Karpas-422 (cell line): ENCODE results near the gene CDC5L. TPM values are rescaled to one million over a fixed set of nuclear protein-coding genes. Genes with fewer than 3 reads are reported as not detected.

ENCODE experiments used
- DNase-seq: peaks from one replicate; pipeline ENCODE4 v3.0.0-alpha.2; 2015
- H2AFZ ChIP-seq: fragments of 200-600 bp; sonication (generic); 2 replicates; pipeline ENCODE4 v1.6.1; 2014; ENCODE audit warnings: antibody characterized with exemption, low read length, mixed read lengths
- H3K27ac ChIP-seq: fragments of 200-600 bp; sonication (generic); 2 replicates; pipeline ENCODE4 v1.5.1; 2014; ENCODE audit warnings: mild to moderate bottlenecking, low read length, moderate library complexity
- H3K27me3 ChIP-seq: fragments of 200-600 bp; sonication (generic); 2 replicates; pipeline ENCODE4 v1.6.1; 2014; ENCODE audit warnings: low read length, mixed read lengths
- H3K36me3 ChIP-seq: fragments of 200-600 bp; sonication (generic); 2 replicates; pipeline ENCODE4 v1.6.1; 2014; ENCODE audit warnings: low read length, mixed read lengths; ENCODE audit not compliant: insufficient read depth
- H3K4me1 ChIP-seq: fragments of 200-600 bp; sonication (generic); 2 replicates; pipeline ENCODE4 v1.6.1; 2014; ENCODE audit warnings: mild to moderate bottlenecking, low read length, mixed read lengths
- H3K4me2 ChIP-seq: fragments of 200-600 bp; sonication (generic); 2 replicates; pipeline ENCODE4 v1.6.1; 2014; ENCODE audit warnings: low read length, low read depth, mild to moderate bottlenecking; ENCODE audit not compliant: poor library complexity, severe bottlenecking
- H3K4me3 ChIP-seq: fragments of 200-600 bp; sonication (generic); 2 replicates; pipeline ENCODE4 v1.5.1; 2014; ENCODE audit warnings: mild to moderate bottlenecking, antibody characterized with exemption, low read length, mixed read lengths
- H3K79me2 ChIP-seq: fragments of 200-600 bp; sonication (generic); 2 replicates; pipeline ENCODE4 v1.6.1; 2014; ENCODE audit warnings: mild to moderate bottlenecking, low read length, mixed read lengths
- H3K9ac ChIP-seq: fragments of 200-600 bp; sonication (generic); 2 replicates; pipeline ENCODE4 v1.6.0; 2014; ENCODE audit warnings: low read length
- H3K9me2 ChIP-seq: fragments of 200-600 bp; sonication (generic), shearing (Covaris generic); replicated peaks from 2 replicates; pipeline ENCODE4 v1.6.0; 2014; ENCODE audit warnings: mild to moderate bottlenecking, low read length, moderate library complexity; ENCODE audit not compliant: insufficient read depth
- H3K9me3 ChIP-seq: fragments of 300-700, 200-600 bp; sonication (generic); 2 replicates; pipeline ENCODE4 v1.6.1; 2014; ENCODE audit warnings: low read length, mixed read lengths
- H4K20me1 ChIP-seq: fragments of 200-600 bp; sonication (generic); 2 replicates; pipeline ENCODE4 v1.6.1; 2014; ENCODE audit warnings: mild to moderate bottlenecking, antibody characterized with exemption, low read length, low read depth; ENCODE audit not compliant: insufficient read depth
- total RNA-seq: library from RNA; depleted of rRNA; stranded (reverse); fragments of >200 nt; shearing (Covaris generic); gene quantifications from 2 replicates; pipeline ENCODE4 v1.2.3, GENCODE V29; 2014; ENCODE audit warnings: low replicate concordance

Gene CDC5L
- total RNA-seq, 1 experiment from 2014 or later = 19.1 TPM

GRCh38 chr6:44410363-44410762 is 22.9 kb downstream of the CDC5L start:
- no peaks in the 10 kb centered on the region for H4K20me1 ChIP-seq
- no peak overlapping the region for H2AFZ ChIP-seq
- H3K27ac ChIP-seq = no peak overlapping the region
- no peak overlapping the region for H3K4me3 ChIP-seq
- H3K4me1 ChIP-seq = no peaks in the 10 kb centered on the region
- no peak overlapping the region for H3K4me2 ChIP-seq
- no peak overlapping the region for H3K9ac ChIP-seq
- peaks cover 88% of the 10 kb centered on the region for H3K36me3 ChIP-seq
- no peaks in the 10 kb centered on the region for H3K9me2 ChIP-seq
- no peaks in the 10 kb centered on the region for H3K9me3 ChIP-seq
- DNase-seq = no peak
- H3K27me3 ChIP-seq = no peaks in the 10 kb centered on the region
- H3K79me2 ChIP-seq = peaks cover 88% of the 10 kb centered on the region

- H3K9me3 ChIP-seq = no peaks in the 10 kb centered on the region
- no peak overlapping the region for H2AFZ ChIP-seq
- no peak overlapping the region for H3K27ac ChIP-seq
- no peaks in the 10 kb centered on the region for H3K27me3 ChIP-seq
- H3K4me1 ChIP-seq = no peaks in the 10 kb centered on the region
- no peaks in the 10 kb centered on the region for H3K9me2 ChIP-seq
- H3K4me2 ChIP-seq = no peak overlapping the region
- peaks cover 94% of the 10 kb centered on the region for H3K79me2 ChIP-seq
- no peaks in the 10 kb centered on the region for H4K20me1 ChIP-seq
- peaks cover 88% of the 10 kb centered on the region for H3K36me3 ChIP-seq
- DNase-seq = no peak
- H3K4me3 ChIP-seq = no peak overlapping the region
- no peak overlapping the region for H3K9ac ChIP-seq
These were observed 23.6 kb downstream of the CDC5L start for GRCh38 chr6:44411141-44411540.

- no peaks in the 10 kb centered on the region for H3K4me1 ChIP-seq
- peaks cover 76% of the 10 kb centered on the region for H3K79me2 ChIP-seq
- H3K9ac ChIP-seq = no peak overlapping the region
- H3K27ac ChIP-seq = no peak overlapping the region
- H3K4me2 ChIP-seq = no peak overlapping the region
- no peaks in the 10 kb centered on the region for H3K27me3 ChIP-seq
- H3K4me3 ChIP-seq = no peak overlapping the region
- peaks cover 8% of the 10 kb centered on the region; the same call in 1 of the 2 replicates for H4K20me1 ChIP-seq
- no peaks in the 10 kb centered on the region for H3K9me3 ChIP-seq
- H3K36me3 ChIP-seq = peaks cover 75% of the 10 kb centered on the region
- no peaks in the 10 kb centered on the region for H3K9me2 ChIP-seq
- DNase-seq = no peak
- no peak overlapping the region for H2AFZ ChIP-seq
These were observed 27.9 kb downstream of the CDC5L start for GRCh38 chr6:44415449-44415848.

GRCh38 chr6:44415873-44416502 is 28.5 kb downstream of the CDC5L start:
- Histone ChIP-seq H3K36me3 (peaks cover 75% of the 10 kb centered on the region), H3K4me3 (no peak overlapping the region), H3K9ac (no peak overlapping the region), H3K9me3 (no peaks in the 10 kb centered on the region), H3K4me1 (no peaks in the 10 kb centered on the region), H3K9me2 (no peaks in the 10 kb centered on the region), H3K27me3 (no peaks in the 10 kb centered on the region), H3K79me2 (peaks cover 76% of the 10 kb centered on the region), H3K27ac (no peak overlapping the region), H2AFZ (no peak overlapping the region), H3K4me2 (no peak overlapping the region), H4K20me1 (peaks cover 8% of the 10 kb centered on the region; the same call in 1 of the 2 replicates)
- DNase-seq = no peak

- Histone ChIP-seq H3K27ac (no peak overlapping the region), H3K36me3 (peaks cover 63% of the 10 kb centered on the region), H3K9ac (no peak overlapping the region), H3K9me3 (no peaks in the 10 kb centered on the region), H4K20me1 (peaks cover 7% of the 10 kb centered on the region; the same call in 1 of the 2 replicates), H3K4me1 (no peaks in the 10 kb centered on the region), H3K27me3 (no peaks in the 10 kb centered on the region), H3K79me2 (peaks cover 32% of the 10 kb centered on the region), H2AFZ (no peak overlapping the region), H3K4me2 (no peak overlapping the region), H3K4me3 (no peak overlapping the region), H3K9me2 (no peaks in the 10 kb centered on the region)
- DNase-seq = no peak
These were observed 35.0 kb downstream of the CDC5L start for GRCh38 chr6:44422531-44422930.

GRCh38 chr6:44423306-44423705 is 35.8 kb downstream of the CDC5L start:
- no peak overlapping the region for H3K4me2 ChIP-seq
- peaks cover 69% of the 10 kb centered on the region for H3K36me3 ChIP-seq
- peaks cover 31% of the 10 kb centered on the region for H3K79me2 ChIP-seq
- H4K20me1 ChIP-seq = 0 out of 2 replicates have a peak, but pooled peaks cover 6% of the 10 kb centered on the region
- H3K9me2 ChIP-seq = no peaks in the 10 kb centered on the region
- DNase-seq = no peak
- H3K4me3 ChIP-seq = no peak overlapping the region
- no peak overlapping the region for H2AFZ ChIP-seq
- H3K9me3 ChIP-seq = no peaks in the 10 kb centered on the region
- no peak overlapping the region for H3K27ac ChIP-seq
- no peak overlapping the region for H3K9ac ChIP-seq
- H3K27me3 ChIP-seq = no peaks in the 10 kb centered on the region
- no peaks in the 10 kb centered on the region for H3K4me1 ChIP-seq

- Histone ChIP-seq H3K9me3 (no peaks in the 10 kb centered on the region), H3K9ac (no peak overlapping the region), H3K9me2 (no peaks in the 10 kb centered on the region), H3K27ac (no peak overlapping the region), H3K4me1 (peaks cover 13% of the 10 kb centered on the region), H3K27me3 (no peaks in the 10 kb centered on the region), H3K79me2 (peaks cover 30% of the 10 kb centered on the region), H3K4me2 (no peak overlapping the region), H3K36me3 (peaks cover 68% of the 10 kb centered on the region), H2AFZ (no peak overlapping the region), H3K4me3 (no peak overlapping the region), H4K20me1 (0 out of 2 replicates have a peak, but pooled peaks cover 6% of the 10 kb centered on the region)
- no peak for DNase-seq
These were observed 38.4 kb downstream of the CDC5L start for GRCh38 chr6:44425951-44426350.

- Histone ChIP-seq H3K4me3 (no peak overlapping the region), H3K9me3 (no peaks in the 10 kb centered on the region), H3K9me2 (no peaks in the 10 kb centered on the region), H3K9ac (no peak overlapping the region), H3K27ac (no peak overlapping the region), H2AFZ (no peak overlapping the region), H3K4me2 (no peak overlapping the region), H4K20me1 (0 out of 2 replicates have a peak, but pooled peaks cover 1% of the 10 kb centered on the region), H3K27me3 (no peaks in the 10 kb centered on the region), H3K79me2 (peaks cover 40% of the 10 kb centered on the region), H3K36me3 (peaks cover 72% of the 10 kb centered on the region), H3K4me1 (peaks cover 13% of the 10 kb centered on the region)
- no peak for DNase-seq
These were observed 41.2 kb downstream of the CDC5L start for GRCh38 chr6:44428682-44429081.
